Measurements from ENCODE around the gene ZNF780B.

The ZNF780B gene

GRCh38 chr19:39986643-39987042 is 69.4 kb downstream of the ZNF780B start:
- Histone ChIP-seq H3K27ac (ENCODE audit: insufficient read depth, low read depth, low read length, poor library complexity, severe bottlenecking) (no peak overlapping the region), H3K36me3 (ENCODE audit: control insufficient read depth, insufficient read depth, low read length) (peaks cover under 1% of the 10 kb centered on the region), H3K9me3 (ENCODE audit: control insufficient read depth, low read length) (no peaks in the 10 kb centered on the region), H3K4me3 (ENCODE audit: insufficient read depth, low read depth, low read length) (no peak overlapping the region), H3K27me3 (ENCODE audit: control insufficient read depth, insufficient read depth, low read length, poor library complexity, severe bottlenecking) (no peaks in the 10 kb centered on the region), H3K4me1 (ENCODE audit: control insufficient read depth, insufficient read depth, low read length) (no peaks in the 10 kb centered on the region)

GRCh38 chr19:39983695-39984300 is 72.2 kb downstream of the ZNF780B start:
- Histone ChIP-seq H3K4me3 (ENCODE audit: insufficient read depth, low read depth, low read length) (no peak overlapping the region), H3K4me1 (ENCODE audit: control insufficient read depth, insufficient read depth, low read length) (no peaks in the 10 kb centered on the region), H3K9me3 (ENCODE audit: control insufficient read depth, low read length) (no peaks in the 10 kb centered on the region), H3K36me3 (ENCODE audit: control insufficient read depth, insufficient read depth, low read length) (peaks cover 9% of the 10 kb centered on the region), H3K27ac (ENCODE audit: insufficient read depth, low read depth, low read length, poor library complexity, severe bottlenecking) (no peak overlapping the region), H3K27me3 (ENCODE audit: control insufficient read depth, insufficient read depth, low read length, poor library complexity, severe bottlenecking) (no peaks in the 10 kb centered on the region)
- WGBS, 2 experiments, result 94 to 98% methylated on average over 5 of the region's 5 CpGs

GRCh38 chr19:39982883-39983282 is 73.1 kb downstream of the ZNF780B start:
- H3K27me3 ChIP-seq (ENCODE audit: control insufficient read depth, insufficient read depth, low read length, poor library complexity, severe bottlenecking), result no peaks in the 10 kb centered on the region
- no peak overlapping the region for H3K4me3 ChIP-seq (ENCODE audit: insufficient read depth, low read depth, low read length)
- WGBS, 2 experiments, result 80 to 100% methylated on average over 1 of the region's 1 CpG
- H3K9me3 ChIP-seq (ENCODE audit: control insufficient read depth, low read length), result no peaks in the 10 kb centered on the region
- H3K36me3 ChIP-seq (ENCODE audit: control insufficient read depth, insufficient read depth, low read length), result peaks cover 12% of the 10 kb centered on the region
- H3K27ac ChIP-seq (ENCODE audit: insufficient read depth, low read depth, low read length, poor library complexity, severe bottlenecking), result no peak overlapping the region
- no peaks in the 10 kb centered on the region for H3K4me1 ChIP-seq (ENCODE audit: control insufficient read depth, insufficient read depth, low read length)

Data from ectodermal cell (in vitro differentiated cells).